Epithelial cell of proximal tubule (primary cell): ENCODE data around the gene PEPD. TPM values are rescaled to one million over a fixed set of nuclear protein-coding genes. Genes with fewer than 3 reads are reported as not detected.

Source experiments
- DNase-seq: peaks from one replicate; pipeline ENCODE4 v3.0.0-alpha.2; 2011; ENCODE audit warnings: low read depth
- H3K4me3 ChIP-seq: 2 replicates; pipeline ENCODE4 v1.5.1; 2011; ENCODE audit warnings: low read depth, mild to moderate bottlenecking, low read length
- CTCF ChIP-seq: conservative IDR thresholded peaks from 2 replicates; pipeline ENCODE4 v1.5.1; 2012; ENCODE audit warnings: low read depth, mild to moderate bottlenecking, low read length
- total RNA-seq: library from RNA; depleted of rRNA; stranded (reverse); fragments of >200 nt; gene quantifications from 2 replicates; pipeline ENCODE4 v1.2.3, GENCODE V29; 2015

The PEPD gene
- total RNA-seq, 1 donor from 2014 or later = 56.7 TPM

- no peak for DNase-seq
- no peak for TF ChIP-seq CTCF
- no peak overlapping the region for H3K4me3 ChIP-seq
These were observed 21.7 kb downstream of the PEPD start for GRCh38 chr19:33499671-33500506.

- H3K4me3 ChIP-seq = no peak overlapping the region
- TF ChIP-seq CTCF = no peak
- DNase-seq = no peak
These were observed 22.3 kb downstream of the PEPD start for GRCh38 chr19:33499248-33499647.

GRCh38 chr19:33498391-33499000 lies 23.1 kb downstream of the PEPD start:
- no peak for TF ChIP-seq CTCF
- no peak for DNase-seq
- no peak overlapping the region for H3K4me3 ChIP-seq

GRCh38 chr19:33497778-33498175 lies 23.8 kb downstream of the PEPD start:
- no peak overlapping the region for H3K4me3 ChIP-seq
- DNase-seq = no peak
- no peak for TF ChIP-seq CTCF

GRCh38 chr19:33497131-33497777 lies 24.3 kb downstream of the PEPD start:
- no peak overlapping the region for H3K4me3 ChIP-seq
- DNase-seq = no peak
- TF ChIP-seq CTCF = no peak

- no peak overlapping the region for H3K4me3 ChIP-seq
- TF ChIP-seq CTCF = no peak
- DNase-seq = no peak
These were observed 25.3 kb downstream of the PEPD start for GRCh38 chr19:33496038-33496895.
